GM18858 (cell line): ENCODE measurements around the gene TRIM3.

Experiments
- ATAC-seq: cut with Tn5 transposase; IDR thresholded peaks from one replicate; pipeline ENCODE4 v1.9.1; 2021; ENCODE audit not compliant: unreplicated experiment

Gene TRIM3

DNA sequence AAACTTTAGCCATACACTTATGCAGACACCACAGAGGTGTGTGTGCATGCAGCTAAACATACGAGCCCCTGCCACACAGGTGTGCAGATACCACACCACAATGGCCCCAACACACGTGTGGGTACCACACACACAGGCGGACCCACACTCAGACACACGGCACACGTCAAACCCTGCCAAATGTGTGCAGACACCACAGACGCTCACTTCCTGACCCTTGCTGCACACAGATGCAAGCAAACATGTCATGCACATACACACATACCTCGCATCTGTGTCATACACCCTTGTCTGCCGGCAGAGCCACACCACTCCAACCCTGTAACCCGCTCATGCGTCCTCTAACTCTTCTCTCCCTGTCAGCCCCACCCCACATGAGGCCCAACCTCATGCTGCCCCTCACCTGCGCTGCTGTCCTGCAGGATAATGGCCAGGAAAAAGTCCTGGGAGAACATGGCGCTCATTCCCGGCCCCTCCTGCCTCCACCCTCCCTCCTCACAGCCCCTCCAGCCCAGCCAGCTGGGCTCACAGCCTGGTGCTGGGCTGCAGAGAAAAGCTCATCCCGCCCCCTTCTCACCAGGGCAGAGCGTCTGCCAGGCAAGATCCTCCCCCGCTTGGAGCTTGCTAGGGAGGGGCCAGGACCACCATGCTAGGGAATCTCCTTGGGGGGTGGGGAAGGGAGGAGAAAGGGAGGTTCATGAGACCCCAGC, 69.2 kb downstream of the TRIM3 start:
- ATAC-seq = no peak

DNA sequence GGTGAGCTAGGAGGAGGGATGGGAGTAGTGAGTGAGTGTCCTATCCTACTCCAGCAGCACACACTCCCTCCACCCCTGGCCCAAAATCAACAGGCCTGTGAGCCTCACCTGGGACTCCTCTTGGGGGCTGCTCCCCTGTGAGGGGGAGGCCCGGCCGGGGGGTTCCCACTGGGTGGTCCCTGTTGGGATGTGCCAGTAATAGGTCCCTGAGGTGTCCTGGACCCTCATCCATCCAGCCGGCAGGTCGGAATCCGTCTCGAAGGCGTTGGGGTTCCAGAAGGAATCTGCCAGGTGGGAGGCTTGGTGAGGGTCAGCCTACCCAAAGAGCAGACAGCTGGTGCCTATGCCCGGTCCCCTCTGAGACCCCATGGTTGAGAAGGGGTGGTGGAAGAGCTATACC, 70.2 kb downstream of the TRIM3 start:
- ATAC-seq = no peak

DNA sequence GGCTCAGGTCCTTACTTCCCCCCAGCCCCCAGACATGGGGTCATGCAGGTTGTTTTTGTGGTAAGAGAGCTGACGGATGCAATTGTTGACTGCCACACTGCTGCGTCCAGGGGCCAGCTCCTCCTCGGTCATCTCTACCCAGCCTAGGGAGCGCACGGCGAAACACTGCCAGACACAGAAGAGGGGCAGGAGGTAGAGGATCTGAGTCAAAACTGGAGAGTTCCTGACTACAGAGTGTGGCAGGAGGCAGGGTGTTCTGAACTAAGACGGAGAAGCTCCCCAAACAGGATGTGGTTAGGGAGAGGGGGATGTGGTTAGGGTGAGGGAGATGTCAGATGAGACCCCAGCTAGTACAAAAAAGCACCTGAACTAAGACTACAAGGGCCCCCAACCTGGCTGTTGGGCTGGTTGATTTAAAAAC, 71.2 kb downstream of the TRIM3 start:
- peak; percentile 96 for ATAC-seq

DNA sequence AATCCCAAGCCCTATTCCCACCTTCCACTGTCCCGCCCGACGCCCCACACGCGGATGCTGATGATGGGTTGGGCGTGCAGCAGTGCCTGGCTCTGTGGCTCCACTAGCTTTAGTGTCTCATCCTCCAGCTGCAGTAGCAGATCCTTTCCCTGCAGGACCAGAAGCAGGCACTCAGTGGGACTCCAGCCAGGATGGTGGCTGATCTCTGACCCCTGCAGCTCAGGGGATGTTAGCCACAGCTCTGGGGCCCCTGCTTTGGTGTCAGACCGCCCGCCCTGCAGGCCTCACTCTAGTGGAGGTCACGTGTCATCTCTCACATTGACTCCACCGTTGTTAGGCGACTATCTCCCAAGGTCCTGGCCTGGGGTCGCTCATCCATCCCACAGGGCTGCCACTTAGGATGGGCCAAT, 71.7 kb downstream of the TRIM3 start:
- ATAC-seq = peak; percentile 19

DNA sequence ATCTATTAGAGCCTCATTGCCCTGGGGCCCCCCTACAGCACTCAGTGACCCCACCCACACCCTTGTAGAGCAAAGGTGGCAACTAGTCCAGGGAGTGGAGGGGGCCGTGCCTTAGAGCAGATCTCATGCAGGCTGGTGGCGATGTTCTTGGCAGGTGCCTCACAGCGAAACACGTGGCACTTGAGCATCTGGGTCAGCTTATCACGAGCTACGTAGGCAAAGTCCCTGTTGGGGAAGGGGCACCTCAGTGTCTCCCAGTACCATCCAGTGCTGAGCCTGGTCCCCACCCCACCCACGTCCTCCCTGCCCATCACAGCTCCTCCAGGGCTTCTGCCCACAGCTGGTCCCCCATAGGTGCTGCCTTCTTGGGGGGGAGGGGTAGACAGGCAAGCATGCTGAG, 72.3 kb downstream of the TRIM3 start:
- no peak for ATAC-seq

DNA sequence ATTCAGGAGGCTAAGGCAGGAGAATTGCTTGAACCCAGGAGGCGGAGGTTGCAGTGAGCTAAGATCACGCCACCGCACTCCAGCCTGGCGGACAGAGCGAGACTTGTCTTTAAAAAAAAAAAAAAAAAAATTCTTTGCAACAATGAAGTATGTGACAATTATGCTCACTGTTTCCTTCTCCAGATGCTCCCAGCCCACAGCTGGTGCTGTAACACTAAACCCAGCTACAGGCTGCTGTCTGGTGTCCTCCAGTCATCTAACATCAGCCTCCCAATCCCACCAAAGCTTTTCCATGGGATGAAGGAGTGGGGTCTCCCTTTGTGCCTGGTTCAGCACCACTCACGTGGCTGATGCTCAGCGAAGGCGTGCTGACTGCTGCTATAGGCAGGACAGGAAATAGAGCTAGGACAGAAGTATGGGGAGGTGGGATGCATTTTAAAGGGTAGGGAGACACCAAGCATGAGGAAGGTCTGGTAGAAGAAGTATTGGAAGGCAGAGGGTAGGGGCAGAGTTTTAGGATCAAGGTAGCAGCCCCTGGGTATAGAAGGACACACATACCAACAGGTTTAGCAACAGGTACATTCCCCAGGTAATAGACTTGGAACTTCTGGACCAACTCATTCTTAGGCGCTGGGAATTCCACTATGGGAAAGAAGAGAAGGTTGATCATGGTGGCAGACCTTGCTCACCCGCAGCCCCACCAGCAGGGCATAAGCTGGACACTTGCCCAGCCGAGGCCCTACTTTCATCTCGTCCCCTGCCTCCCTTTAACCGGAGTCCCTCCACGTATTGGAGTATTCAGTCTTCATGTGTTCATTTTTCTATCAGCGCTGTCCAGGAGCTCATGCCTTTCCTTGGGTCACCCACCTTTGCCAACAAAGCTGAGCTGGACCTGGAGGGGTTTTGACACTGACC, 73.1 kb downstream of the TRIM3 start:
- ATAC-seq = no peak
